BLaER1 treated with 17β-estradiol and CSF1 and Interleukin-3, amounts not matched to agents 10 nM and 100 nM (cell line): Measurements from ENCODE around the gene TMEM147.

Source experiments
- H3K27ac ChIP-seq, 11 experiments: shearing (Covaris generic); formaldehyde crosslinking; 2 replicates each; pipeline ENCODE4 v1.8.1; 2022
- H3K27me3 ChIP-seq, 11 experiments: shearing (Covaris generic); formaldehyde crosslinking; 2 replicates each; pipeline ENCODE4 v1.8.1; 2022
- H3K36me3 ChIP-seq, 11 experiments: shearing (Covaris generic); formaldehyde crosslinking; 2 replicates each; pipeline ENCODE4 v1.8.1; 2022
- H3K4me1 ChIP-seq, 10 experiments: shearing (Covaris generic); formaldehyde crosslinking; 2 replicates each; pipeline ENCODE4 v1.8.1; 2022
- H3K4me2 ChIP-seq, 11 experiments: shearing (Covaris generic); formaldehyde crosslinking; 2 replicates each; pipeline ENCODE4 v1.8.1; 2022
- H3K4me3 ChIP-seq, 10 experiments: shearing (Covaris generic); formaldehyde crosslinking; 2 replicates each; pipeline ENCODE4 v1.8.1; 2022
- H3K9ac ChIP-seq, 11 experiments: shearing (Covaris generic); formaldehyde crosslinking; 2 replicates each; pipeline ENCODE4 v1.8.1; 2022
- H3K9me3 ChIP-seq, 11 experiments: shearing (Covaris generic); formaldehyde crosslinking; replicated peaks in 1 of 11; 2 replicates each; pipeline ENCODE4 v1.8.1; 2022
- H4K20me1 ChIP-seq, 11 experiments: shearing (Covaris generic); formaldehyde crosslinking; 2 replicates each; pipeline ENCODE4 v1.8.1; 2022
- Cebpa-rat ChIP-seq, 11 experiments: shearing (Covaris generic); IDR thresholded peaks; 2 replicates each; pipeline ENCODE4 v1.8.1; 2022

The TMEM147 gene

GRCh38 chr19:35539850-35540249 lies 5.6 kb upstream of the TMEM147 start:
- Histone ChIP-seq H3K4me2 (no peak overlapping the region), H3K27ac (no peak overlapping the region), H3K4me3 (no peak overlapping the region), H3K4me1 (peaks cover 7 to 22% (median 10%) of the 10 kb centered on the region in 10 experiments; a peak in 19 of 20 replicates), H3K36me3 (peaks cover 0 to 36% (median 16%) of the 10 kb centered on the region in 11 experiments; a peak in 10 of 22 replicates), H3K27me3 (peaks cover 0 to under 1% (median 0%) of the 10 kb centered on the region in 11 experiments; a peak in 4 of 22 replicates), H3K9ac (no peak overlapping the region), H3K9me3 (no peaks in the 10 kb centered on the region), H4K20me1 (peaks cover 0 to 26% (median 0%) of the 10 kb centered on the region in 11 experiments; a peak in 3 of 22 replicates)
- TF ChIP-seq Cebpa-rat (IDR thresholded peaks at IDR 0.05): no peak

GRCh38 chr19:35540356-35540927 lies 5.0 kb upstream of the TMEM147 start:
- Histone ChIP-seq H3K27me3 (no peaks in the 10 kb centered on the region), H3K4me1 (peaks cover 7 to 23% (median 10%) of the 10 kb centered on the region in 10 experiments; a peak in 19 of 20 replicates), H3K4me2 (no peak overlapping the region), H4K20me1 (peaks cover 0 to 26% (median 0%) of the 10 kb centered on the region in 11 experiments; a peak in 2 of 22 replicates), H3K9me3 (no peaks in the 10 kb centered on the region), H3K27ac (no peak overlapping the region), H3K4me3 (no peak overlapping the region), H3K36me3 (peaks cover 0 to 36% (median 16%) of the 10 kb centered on the region in 11 experiments; a peak in 10 of 22 replicates), H3K9ac (no peak overlapping the region)
- TF ChIP-seq Cebpa-rat (IDR thresholded peaks at IDR 0.05): no peak

- Histone ChIP-seq H3K27ac (no peak overlapping the region), H3K4me3 (no peak overlapping the region), H3K36me3 (peaks cover 0 to 44% (median 20%) of the 10 kb centered on the region in 11 experiments; a peak in 16 of 22 replicates), H3K27me3 (no peaks in the 10 kb centered on the region), H3K9ac (no peak overlapping the region), H3K9me3 (no peaks in the 10 kb centered on the region), H3K4me2 (no peak overlapping the region), H3K4me1 (peaks cover 19 to 33% (median 22%) of the 10 kb centered on the region in 10 experiments), H4K20me1 (peaks cover 0 to 26% (median 0%) of the 10 kb centered on the region in 11 experiments; a peak in 5 of 22 replicates)
- TF ChIP-seq Cebpa-rat (IDR thresholded peaks at IDR 0.05): no peak
These were observed 3.2 kb upstream of the TMEM147 start for GRCh38 chr19:35542209-35542608.

GRCh38 chr19:35543280-35544109 lies 1.9 kb upstream of the TMEM147 start:
- Histone ChIP-seq H3K27me3 (no peaks in the 10 kb centered on the region), H3K27ac (no peak overlapping the region), H4K20me1 (peaks cover 0 to 36% (median 10%) of the 10 kb centered on the region in 11 experiments; a peak in 10 of 22 replicates), H3K4me2 (peak overlapping the region in 10 of 11 experiments; percentile 92 to 99 (median 96); a peak in 15 of 22 replicates), H3K4me1 (peaks cover 19 to 41% (median 27%) of the 10 kb centered on the region in 10 experiments), H3K9ac (no peak overlapping the region), H3K4me3 (peak overlapping the region in 1 of 10 experiments; percentile 87; a peak in 1 of 20 replicates), H3K36me3 (peaks cover 4 to 57% (median 29%) of the 10 kb centered on the region in 11 experiments; a peak in 17 of 22 replicates), H3K9me3 (no peaks in the 10 kb centered on the region)
- TF ChIP-seq Cebpa-rat (IDR thresholded peaks at IDR 0.05): no peak

GRCh38 chr19:35544110-35544802 lies 1.2 kb upstream of the TMEM147 start:
- Histone ChIP-seq H3K4me2 (peak overlapping the region; percentile 92 to 99 (median 97)), H3K36me3 (peaks cover 4 to 61% (median 30%) of the 10 kb centered on the region in 11 experiments; a peak in 17 of 22 replicates), H4K20me1 (peaks cover 0 to 36% (median 11%) of the 10 kb centered on the region in 11 experiments; a peak in 13 of 22 replicates), H3K27me3 (no peaks in the 10 kb centered on the region), H3K4me3 (peak overlapping the region; percentile 80 to 96 (median 86)), H3K27ac (peak overlapping the region in 9 of 11 experiments; percentile 84 to 94 (median 91); a peak in 18 of 22 replicates), H3K4me1 (peaks cover 19 to 49% (median 27%) of the 10 kb centered on the region in 10 experiments), H3K9ac (peak overlapping the region; percentile 84 to 96 (median 93)), H3K9me3 (no peaks in the 10 kb centered on the region)
- no peak for TF ChIP-seq Cebpa-rat (IDR thresholded peaks at IDR 0.05)

GRCh38 chr19:35545855-35546381 lies 492 bp downstream of the TMEM147 start:
- Histone ChIP-seq H3K9me3 (no peaks in the 10 kb centered on the region), H3K4me1 (peaks cover 19 to 49% (median 27%) of the 10 kb centered on the region in 10 experiments), H3K27me3 (no peaks in the 10 kb centered on the region), H4K20me1 (peaks cover 3 to 49% (median 22%) of the 10 kb centered on the region in 11 experiments; a peak in 14 of 22 replicates), H3K4me3 (peak overlapping the region; percentile 80 to 96 (median 86)), H3K36me3 (peaks cover 9 to 63% (median 40%) of the 10 kb centered on the region in 11 experiments; a peak in 17 of 22 replicates), H3K9ac (peak overlapping the region; percentile 84 to 96 (median 93)), H3K4me2 (peak overlapping the region; percentile 92 to 99 (median 97)), H3K27ac (peak overlapping the region; percentile 84 to 94 (median 91))
- TF ChIP-seq Cebpa-rat (IDR thresholded peaks at IDR 0.05): no peak

GRCh38 chr19:35546532-35546931 lies 1.1 kb downstream of the TMEM147 start:
- H3K27ac ChIP-seq: peak overlapping the region in 10 of 11 experiments; percentile 84 to 94 (median 91); a peak in 17 of 22 replicates

More at GRCh38 chr19:35546532-35546931, 1.1 kb downstream of the TMEM147 start:
- Histone ChIP-seq H3K9me3 (no peaks in the 10 kb centered on the region), H3K4me3 (peak overlapping the region; percentile 80 to 96 (median 86)), H3K36me3 (peaks cover 9 to 69% (median 38%) of the 10 kb centered on the region in 11 experiments; a peak in 17 of 22 replicates), H3K4me1 (peaks cover 19 to 49% (median 27%) of the 10 kb centered on the region in 10 experiments), H3K27me3 (no peaks in the 10 kb centered on the region), H3K4me2 (peak overlapping the region; percentile 92 to 99 (median 97)), H4K20me1 (peaks cover 3 to 49% (median 22%) of the 10 kb centered on the region in 11 experiments; a peak in 14 of 22 replicates), H3K9ac (peak overlapping the region; percentile 84 to 96 (median 93))
- no peak for TF ChIP-seq Cebpa-rat (IDR thresholded peaks at IDR 0.05)
